NCI-H2196 (cell line): ENCODE measurements around the gene PSMC1.
A peak's percentile ranks its signal among the peaks of the same experiment; 100 is the strongest.

Source experiments
- DNase-seq: peaks from one replicate; lab custom pipeline; 2025; ENCODE audit not compliant: unreplicated experiment; lab: John Stamatoyannopoulos, UW

PSMC1 gene

GRCh38 chr14:90301122-90301521, 44.8 kb downstream of the PSMC1 start:
- DNase-seq = no peak

GRCh38 chr14:90301668-90302090, 45.3 kb downstream of the PSMC1 start:
- peak; percentile 19 for DNase-seq

- no peak for DNase-seq
These were observed 46.4 kb downstream of the PSMC1 start for GRCh38 chr14:90302529-90303303.

- DNase-seq = no peak
These were observed 47.1 kb downstream of the PSMC1 start for GRCh38 chr14:90303473-90303872.

- DNase-seq = no peak
These were observed 48.1 kb downstream of the PSMC1 start for GRCh38 chr14:90304502-90304901.

GRCh38 chr14:90305176-90305601, 48.8 kb downstream of the PSMC1 start:
- DNase-seq = no peak

- DNase-seq = no peak
These were observed 52.2 kb downstream of the PSMC1 start for GRCh38 chr14:90308561-90308960.

GRCh38 chr14:90317286-90317685, 60.9 kb downstream of the PSMC1 start:
- no peak for DNase-seq

- DNase-seq = no peak
These were observed 61.7 kb downstream of the PSMC1 start for GRCh38 chr14:90318016-90318415.

- no peak for DNase-seq
These were observed 62.8 kb downstream of the PSMC1 start for GRCh38 chr14:90319173-90319572.

- DNase-seq = no peak
These were observed 63.5 kb downstream of the PSMC1 start for GRCh38 chr14:90319634-90320541.

GRCh38 chr14:90321891-90322290, 65.5 kb downstream of the PSMC1 start:
- no peak for DNase-seq
